Measurements from ENCODE around the gene COL6A5. TPM values are rescaled to one million over a fixed set of nuclear protein-coding genes. Genes with fewer than 3 reads are reported as not detected.

Gene COL6A5
- total and polyA plus RNA-seq, 2 donors (not counting 1 experiment from before 2014, with no cell fraction given) = 0.06 to 0.66 TPM

DNA sequence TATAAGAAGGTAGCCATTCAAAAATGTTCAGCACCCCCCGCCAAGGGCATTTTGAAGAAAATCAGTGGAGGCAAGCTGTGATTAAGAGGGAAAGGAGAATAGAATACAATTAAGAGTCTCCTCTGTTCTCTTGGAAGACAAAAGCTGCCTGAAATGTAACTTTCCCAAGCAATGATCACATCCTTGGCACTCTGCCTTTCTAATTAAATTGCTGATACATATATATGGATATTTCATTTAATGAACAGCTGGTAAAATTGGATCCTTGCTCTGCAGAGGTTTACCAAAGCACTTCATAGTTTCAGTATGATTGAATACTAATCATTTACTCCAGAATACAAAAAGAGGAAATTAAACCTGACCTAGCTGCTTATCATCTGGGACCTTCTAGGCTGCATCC lies 182.0 kb downstream of the COL6A5 start:
- no peak for DNase-seq (ENCODE audit: low read depth in 2 of 2)
- H2AFZ ChIP-seq (ENCODE audit: low read length) = no peak overlapping the region
- H3K9ac ChIP-seq (ENCODE audit: insufficient read depth, low read length) = no peak overlapping the region
- no peaks in the 10 kb centered on the region for H3K36me3 ChIP-seq (ENCODE audit: control insufficient read depth, insufficient read depth, low read length)
- H3K4me1 ChIP-seq (ENCODE audit: control insufficient read depth, extremely low read depth, insufficient read depth, low read length) = no peaks in the 10 kb centered on the region
- no peak overlapping the region for H3K4me3 ChIP-seq (replicated peaks in 1 of 4; ENCODE audit: control extremely low read depth in 1 of 4, insufficient read depth in 1 of 4, low read depth in 3 of 4, low read length in 4 of 4)
- no peaks in the 10 kb centered on the region for H4K20me1 ChIP-seq (ENCODE audit: control insufficient read depth, extremely low read depth, insufficient read depth, low read length)
- TF ChIP-seq, protein P1, sequence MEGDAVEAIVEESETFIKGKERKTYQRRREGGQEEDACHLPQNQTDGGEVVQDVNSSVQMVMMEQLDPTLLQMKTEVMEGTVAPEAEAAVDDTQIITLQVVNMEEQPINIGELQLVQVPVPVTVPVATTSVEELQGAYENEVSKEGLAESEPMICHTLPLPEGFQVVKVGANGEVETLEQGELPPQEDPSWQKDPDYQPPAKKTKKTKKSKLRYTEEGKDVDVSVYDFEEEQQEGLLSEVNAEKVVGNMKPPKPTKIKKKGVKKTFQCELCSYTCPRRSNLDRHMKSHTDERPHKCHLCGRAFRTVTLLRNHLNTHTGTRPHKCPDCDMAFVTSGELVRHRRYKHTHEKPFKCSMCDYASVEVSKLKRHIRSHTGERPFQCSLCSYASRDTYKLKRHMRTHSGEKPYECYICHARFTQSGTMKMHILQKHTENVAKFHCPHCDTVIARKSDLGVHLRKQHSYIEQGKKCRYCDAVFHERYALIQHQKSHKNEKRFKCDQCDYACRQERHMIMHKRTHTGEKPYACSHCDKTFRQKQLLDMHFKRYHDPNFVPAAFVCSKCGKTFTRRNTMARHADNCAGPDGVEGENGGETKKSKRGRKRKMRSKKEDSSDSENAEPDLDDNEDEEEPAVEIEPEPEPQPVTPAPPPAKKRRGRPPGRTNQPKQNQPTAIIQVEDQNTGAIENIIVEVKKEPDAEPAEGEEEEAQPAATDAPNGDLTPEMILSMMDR (conservative IDR thresholded peaks at IDR 0.05 in 1 of 2, IDR thresholded peaks at IDR 0.05 in 1 of 2; ENCODE audit: low read depth in 1 of 2, low read length in 2 of 2) = no peak
- no peak for TF ChIP-seq EZH2 (IDR thresholded peaks at IDR 0.05; ENCODE audit: low read length, missing control alignments)
- no peak overlapping the region for H3K4me2 ChIP-seq (ENCODE audit: extremely low read depth, insufficient read depth, low read length)
- H3K27me3 ChIP-seq (ENCODE audit: control insufficient read depth, insufficient read depth, low read length) = no peaks in the 10 kb centered on the region
- H3K79me2 ChIP-seq (ENCODE audit: control insufficient read depth, insufficient read depth, low read length) = no peaks in the 10 kb centered on the region
- no peaks in the 10 kb centered on the region for H3K9me3 ChIP-seq (ENCODE audit: control insufficient read depth, insufficient read depth, low read depth, low read length)
- H3K27ac ChIP-seq (ENCODE audit: insufficient read depth, low read length) = no peak overlapping the region

DNA sequence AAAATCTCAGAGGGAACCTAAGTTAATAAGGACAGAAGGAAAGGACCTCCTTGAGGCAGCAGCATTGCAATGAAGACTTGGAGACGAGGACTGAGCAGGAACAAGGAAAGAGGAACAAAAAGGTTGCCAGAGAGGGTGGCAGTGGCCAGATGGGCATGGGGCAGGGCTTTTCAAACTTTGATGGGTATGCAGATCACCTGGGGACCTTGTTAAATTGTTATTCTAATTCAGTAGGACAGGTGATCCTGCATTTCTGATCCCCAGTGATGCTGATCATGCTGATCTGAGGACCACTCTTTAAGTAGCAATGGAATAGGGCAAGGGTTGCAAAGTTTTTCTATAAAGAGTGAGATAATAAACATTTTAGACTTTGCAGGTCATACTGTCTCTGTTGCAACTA lies 182.6 kb downstream of the COL6A5 start:
- Histone ChIP-seq H3K9ac (ENCODE audit: insufficient read depth, low read length) (no peak overlapping the region), H3K27ac (ENCODE audit: insufficient read depth, low read length) (no peak overlapping the region), H2AFZ (ENCODE audit: low read length) (no peak overlapping the region), H3K9me3 (ENCODE audit: control insufficient read depth, insufficient read depth, low read depth, low read length) (no peaks in the 10 kb centered on the region), H3K4me3 (replicated peaks in 1 of 4; ENCODE audit: control extremely low read depth in 1 of 4, insufficient read depth in 1 of 4, low read depth in 3 of 4, low read length in 4 of 4) (no peak overlapping the region), H3K36me3 (ENCODE audit: control insufficient read depth, insufficient read depth, low read length) (no peaks in the 10 kb centered on the region), H3K4me1 (ENCODE audit: control insufficient read depth, extremely low read depth, insufficient read depth, low read length) (no peaks in the 10 kb centered on the region), H3K79me2 (ENCODE audit: control insufficient read depth, insufficient read depth, low read length) (no peaks in the 10 kb centered on the region), H4K20me1 (ENCODE audit: control insufficient read depth, extremely low read depth, insufficient read depth, low read length) (no peaks in the 10 kb centered on the region), H3K27me3 (ENCODE audit: control insufficient read depth, insufficient read depth, low read length) (no peaks in the 10 kb centered on the region), H3K4me2 (ENCODE audit: extremely low read depth, insufficient read depth, low read length) (no peak overlapping the region)
- TF ChIP-seq EZH2 (IDR thresholded peaks at IDR 0.05; ENCODE audit: low read length, missing control alignments) = no peak
- TF ChIP-seq, protein P1 (conservative IDR thresholded peaks at IDR 0.05 in 1 of 2, IDR thresholded peaks at IDR 0.05 in 1 of 2; ENCODE audit: low read depth in 1 of 2, low read length in 2 of 2) = no peak
- no peak for DNase-seq (ENCODE audit: low read depth in 2 of 2)

- TF ChIP-seq, protein P1 (conservative IDR thresholded peaks at IDR 0.05 in 1 of 2, IDR thresholded peaks at IDR 0.05 in 1 of 2; ENCODE audit: low read depth in 1 of 2, low read length in 2 of 2) = no peak
- no peak for TF ChIP-seq EZH2 (IDR thresholded peaks at IDR 0.05; ENCODE audit: low read length, missing control alignments)
- Histone ChIP-seq H3K4me2 (ENCODE audit: extremely low read depth, insufficient read depth, low read length) (no peak overlapping the region), H3K9ac (ENCODE audit: insufficient read depth, low read length) (no peak overlapping the region), H3K4me1 (ENCODE audit: control insufficient read depth, extremely low read depth, insufficient read depth, low read length) (no peaks in the 10 kb centered on the region), H3K36me3 (ENCODE audit: control insufficient read depth, insufficient read depth, low read length) (no peaks in the 10 kb centered on the region), H3K9me3 (ENCODE audit: control insufficient read depth, insufficient read depth, low read depth, low read length) (no peaks in the 10 kb centered on the region), H3K27ac (ENCODE audit: insufficient read depth, low read length) (no peak overlapping the region), H3K27me3 (ENCODE audit: control insufficient read depth, insufficient read depth, low read length) (no peaks in the 10 kb centered on the region), H3K79me2 (ENCODE audit: control insufficient read depth, insufficient read depth, low read length) (no peaks in the 10 kb centered on the region), H3K4me3 (replicated peaks in 1 of 4; ENCODE audit: control extremely low read depth in 1 of 4, insufficient read depth in 1 of 4, low read depth in 3 of 4, low read length in 4 of 4) (no peak overlapping the region), H2AFZ (ENCODE audit: low read length) (no peak overlapping the region), H4K20me1 (ENCODE audit: control insufficient read depth, extremely low read depth, insufficient read depth, low read length) (no peaks in the 10 kb centered on the region)
- DNase-seq (ENCODE audit: low read depth in 2 of 2) = no peak
Measured at GRCh38 chr3:130529486-130530215, 184.2 kb downstream of the COL6A5 start.
